Lower lobe of right lung (tissue), 2 donors: ENCODE measurements around the gene C3. TPM values are rescaled to one million over a fixed set of nuclear protein-coding genes. Genes with fewer than 3 reads are reported as not detected.
A peak's percentile ranks its signal among the peaks of the same experiment; 100 is the strongest.

Experiments
- ATAC-seq, 2 donors: fragments of 200-7000 bp; cut with Tn5 transposase; one replicate each; pipeline ENCODE4 v1.9.1; 2020 to 2022; ENCODE audit warnings: mild to moderate bottlenecking in 2 of 2, moderate library complexity in 2 of 2
- DNase-seq: peaks from one replicate; pipeline ENCODE4 v3.0.0-alpha.2; 2020
- H3K27ac ChIP-seq: fragments of 200-600 bp; one replicate; pipeline ENCODE4 v1.8.0; 2022
- H3K27me3 ChIP-seq: fragments of 200-600 bp; one replicate; pipeline ENCODE4 v1.8.0; 2022; ENCODE audit warnings: low read depth
- H3K36me3 ChIP-seq: fragments of 200-600 bp; one replicate; pipeline ENCODE4 v1.8.0; 2022; ENCODE audit warnings: mild to moderate bottlenecking
- H3K4me1 ChIP-seq: fragments of 200-600 bp; one replicate; pipeline ENCODE4 v1.8.0; 2022
- H3K4me3 ChIP-seq: fragments of 200-600 bp; one replicate; pipeline ENCODE4 v1.8.0; 2022; ENCODE audit warnings: mild to moderate bottlenecking
- H3K9me3 ChIP-seq: fragments of 200-600 bp; one replicate; pipeline ENCODE4 v1.8.0; 2022
- intact Hi-C: fragments of 100-400 bp; cut with DNase I; formaldehyde crosslinking; loops from one replicate; pipeline ENCODE4 v1.11.0; 2022
- total RNA-seq: library from RNA; stranded (reverse); fragmentation: NEBNext Ultra II Directional; extraction: Animal tissue kit (Norgen Biotek cat#: 25700); gene quantifications from one replicate; pipeline ENCODE4 v1.2.1, GENCODE V29; 2021
- TF ChIP-seq, protein P1 (sequence below): fragments of 200-600 bp; IDR thresholded peaks from one replicate; pipeline ENCODE4 v1.8.0; 2022; ENCODE audit warnings: antibody characterized with exemption, mild to moderate bottlenecking
- donor health status: DM: no; HTN: yes; CAD: no; lungs with severe emphysema.

The C3 gene
- total RNA-seq, 1 donor from 2014 or later: 1,321 TPM

DNA sequence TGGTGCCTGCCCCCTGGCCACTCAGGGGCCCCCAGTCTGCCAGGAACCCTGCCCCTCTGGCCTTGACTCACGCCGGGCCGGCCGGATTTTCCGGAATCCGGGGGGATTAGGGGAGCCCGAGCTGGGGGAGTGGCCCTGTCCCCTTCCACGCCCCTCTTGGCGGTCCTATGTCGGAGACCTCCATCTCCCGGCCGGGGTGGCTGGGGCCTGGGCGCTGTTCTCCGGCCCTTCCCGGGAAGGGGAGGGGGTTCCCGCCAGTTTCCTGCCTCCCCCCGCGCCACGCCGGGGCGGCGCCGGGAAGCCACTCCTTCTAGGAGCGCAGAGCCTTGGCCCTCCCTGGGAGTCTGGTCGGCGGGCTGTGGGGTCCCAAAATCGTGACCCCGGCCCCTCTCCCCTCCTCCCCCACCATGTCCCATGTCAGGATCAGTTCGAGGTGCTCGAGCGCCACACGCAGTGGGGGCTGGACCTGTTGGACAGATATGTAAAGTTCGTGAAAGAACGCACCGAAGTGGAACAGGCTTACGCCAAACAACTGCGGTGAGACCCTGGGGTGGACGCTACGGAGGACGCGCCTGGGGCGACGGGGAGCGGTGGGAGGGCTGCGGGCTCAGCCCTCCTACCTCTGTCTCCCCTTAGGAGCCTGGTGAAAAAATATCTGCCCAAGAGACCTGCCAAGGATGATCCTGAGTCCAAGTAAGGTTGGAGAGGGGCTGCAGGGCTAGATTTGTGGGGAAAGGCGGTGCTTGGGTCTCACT, 20.3 kb upstream of the C3 start:
- TF ChIP-seq, protein P1, sequence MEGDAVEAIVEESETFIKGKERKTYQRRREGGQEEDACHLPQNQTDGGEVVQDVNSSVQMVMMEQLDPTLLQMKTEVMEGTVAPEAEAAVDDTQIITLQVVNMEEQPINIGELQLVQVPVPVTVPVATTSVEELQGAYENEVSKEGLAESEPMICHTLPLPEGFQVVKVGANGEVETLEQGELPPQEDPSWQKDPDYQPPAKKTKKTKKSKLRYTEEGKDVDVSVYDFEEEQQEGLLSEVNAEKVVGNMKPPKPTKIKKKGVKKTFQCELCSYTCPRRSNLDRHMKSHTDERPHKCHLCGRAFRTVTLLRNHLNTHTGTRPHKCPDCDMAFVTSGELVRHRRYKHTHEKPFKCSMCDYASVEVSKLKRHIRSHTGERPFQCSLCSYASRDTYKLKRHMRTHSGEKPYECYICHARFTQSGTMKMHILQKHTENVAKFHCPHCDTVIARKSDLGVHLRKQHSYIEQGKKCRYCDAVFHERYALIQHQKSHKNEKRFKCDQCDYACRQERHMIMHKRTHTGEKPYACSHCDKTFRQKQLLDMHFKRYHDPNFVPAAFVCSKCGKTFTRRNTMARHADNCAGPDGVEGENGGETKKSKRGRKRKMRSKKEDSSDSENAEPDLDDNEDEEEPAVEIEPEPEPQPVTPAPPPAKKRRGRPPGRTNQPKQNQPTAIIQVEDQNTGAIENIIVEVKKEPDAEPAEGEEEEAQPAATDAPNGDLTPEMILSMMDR: no peak
- intact Hi-C loops: no loop called here
- no peaks in the 10 kb centered on the region for H3K27me3 ChIP-seq
- DNase-seq: peak; percentile 63
- peak overlapping the region; percentile 93 for H3K4me3 ChIP-seq
- peaks cover 76% of the 10 kb centered on the region for H3K4me1 ChIP-seq
- peaks cover 27% of the 10 kb centered on the region for H3K36me3 ChIP-seq
- ATAC-seq: peak in 1 of 2 donors; percentile 2
- peak overlapping the region; percentile 81 for H3K27ac ChIP-seq
- no peaks in the 10 kb centered on the region for H3K9me3 ChIP-seq

DNA sequence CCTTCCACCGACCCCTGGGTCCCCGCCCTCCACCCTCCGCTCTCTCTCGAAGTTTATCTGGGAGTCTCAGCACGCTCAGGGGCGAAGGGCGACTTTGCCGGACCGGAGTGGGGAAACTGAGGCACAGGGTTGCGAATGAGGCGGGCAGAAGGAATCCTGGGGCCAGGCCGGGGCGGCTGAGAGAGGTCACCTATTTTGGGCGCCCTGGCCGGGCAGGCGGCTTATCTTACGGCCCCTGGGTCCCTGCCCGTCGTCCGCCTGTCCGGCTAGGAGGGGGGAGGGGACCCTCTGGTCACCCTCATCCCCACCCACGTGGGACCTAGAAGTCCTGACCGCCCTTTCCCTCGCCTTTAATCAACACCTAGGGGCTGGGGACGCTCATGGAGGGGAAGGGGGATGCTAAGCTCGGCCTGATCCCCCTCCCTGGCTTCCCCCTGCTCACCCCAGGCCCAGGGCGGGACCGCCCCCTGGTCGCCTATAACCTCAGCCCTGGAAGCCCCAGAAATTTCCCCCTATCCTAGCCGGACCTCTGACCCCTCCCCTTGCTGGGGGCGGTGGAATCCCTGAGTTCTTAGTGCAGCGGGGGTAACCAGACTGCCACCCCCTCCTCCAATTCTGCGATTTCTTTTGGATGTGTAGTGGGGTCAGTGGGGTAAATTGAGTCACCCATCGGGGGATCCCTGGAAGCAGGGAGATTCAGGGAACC, 19.6 kb upstream of the C3 start:
- Histone ChIP-seq H3K4me1 (peaks cover 73% of the 10 kb centered on the region), H3K27me3 (no peaks in the 10 kb centered on the region), H3K9me3 (no peaks in the 10 kb centered on the region), H3K27ac (peak overlapping the region; percentile 81), H3K4me3 (peak overlapping the region; percentile 93), H3K36me3 (peaks cover 20% of the 10 kb centered on the region)
- intact Hi-C loops: no loop called here
- DNase-seq (peak; percentile 69), ATAC-seq (no peak)
- TF ChIP-seq, protein P1: no peak

DNA sequence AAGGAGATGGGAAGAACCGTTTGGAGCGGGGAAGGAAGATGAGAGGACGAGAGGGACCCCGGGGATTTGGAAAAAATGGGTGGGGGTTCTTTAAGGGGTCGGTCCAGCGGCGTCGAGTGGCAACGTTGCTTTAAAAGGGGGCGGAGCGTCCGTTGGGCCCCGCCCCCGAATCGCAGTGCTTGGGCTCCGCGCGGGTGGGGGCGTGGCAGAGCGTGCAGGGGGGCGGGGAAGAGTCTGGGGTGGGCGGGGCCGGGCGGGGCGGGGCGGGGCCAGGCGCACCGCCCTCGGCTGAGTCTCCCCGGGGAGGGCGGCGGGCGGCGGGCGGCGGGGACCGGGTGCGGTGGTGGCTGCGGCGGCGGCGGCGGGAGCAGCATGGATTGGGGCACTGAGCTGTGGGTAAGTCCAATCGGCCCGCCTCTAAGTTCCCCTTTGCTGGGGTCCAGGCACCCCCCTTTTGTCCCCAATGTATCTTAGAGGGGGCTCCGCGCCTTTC, 19.0 kb upstream of the C3 start, which contains the start of gene TRIP10:
TSS of gene TRIP10 (plus strand) at position 291 of the 493 bp plus-strand sequence. CDS start at position 373, 82 bp downstream.
- Histone ChIP-seq H3K4me1 (peaks cover 67% of the 10 kb centered on the region), H3K4me3 (peak within 1 kb of the TSS; percentile 93), H3K27ac (peak within 1 kb of the TSS; percentile 81), H3K36me3 (peaks cover 17% of the 10 kb centered on the region), H3K9me3 (no peaks in the 10 kb centered on the region), H3K27me3 (no peaks in the 10 kb centered on the region)
- intact Hi-C loops: no loop called here
- TF ChIP-seq, protein P1: no peak
- ATAC-seq (peak; percentile 50 to 67), DNase-seq (peak; percentile 89)

DNA sequence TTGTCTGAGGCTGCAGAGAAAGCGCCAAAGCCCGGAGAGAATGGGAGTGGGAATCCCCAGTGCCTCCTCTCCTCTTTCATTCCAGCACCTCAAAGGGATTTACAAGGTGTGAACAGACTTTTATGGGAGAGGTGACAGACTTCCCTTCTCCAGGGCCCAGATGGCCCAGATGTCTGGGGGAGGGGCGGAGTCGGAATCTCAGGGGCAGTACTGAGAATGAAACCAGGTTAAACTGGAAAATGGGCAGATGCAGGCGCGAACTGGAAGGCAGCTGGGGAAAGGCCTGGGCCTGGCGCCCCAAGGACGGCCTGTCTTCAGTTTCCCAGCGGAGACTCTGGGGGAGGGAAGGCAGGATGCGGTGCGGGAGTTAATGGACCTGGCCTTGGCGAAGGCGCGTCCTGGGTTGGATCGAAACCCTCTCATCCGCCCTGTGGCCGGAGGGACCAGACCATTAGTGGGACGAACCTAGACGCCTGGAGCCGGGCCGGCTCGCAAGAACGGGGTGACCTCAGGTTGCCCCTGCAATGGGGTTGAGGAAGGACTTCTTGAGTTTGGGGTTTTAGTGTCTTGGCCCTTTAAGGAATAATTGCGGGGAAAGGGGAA, 18.4 kb upstream of the C3 start:
- intact Hi-C loops: no loop called here
- H3K36me3 ChIP-seq: peaks cover 16% of the 10 kb centered on the region
- H3K9me3 ChIP-seq: no peaks in the 10 kb centered on the region
- ATAC-seq (no peak), DNase-seq (peak; percentile 70)
- TF ChIP-seq, protein P1: no peak
- H3K4me1 ChIP-seq: peaks cover 62% of the 10 kb centered on the region
- H3K27me3 ChIP-seq: no peaks in the 10 kb centered on the region
- peak overlapping the region; percentile 93 for H3K4me3 ChIP-seq
- H3K27ac ChIP-seq: peak overlapping the region; percentile 78
